HepG2 (cell line): ENCODE results near the gene NIT2. TPM values are rescaled to one million over a fixed set of nuclear protein-coding genes. Genes with fewer than 3 reads are reported as not detected.

ENCODE experiments used
- BCLAF1 ChIP-seq: fragments of 450-650 bp; IDR thresholded peaks from 2 replicates; pipeline ENCODE4 v1.6.1; 2017; ENCODE audit warnings: mild to moderate bottlenecking
- KDM4B ChIP-seq: sonication (generic); formaldehyde crosslinking; IDR thresholded peaks from 2 replicates; pipeline ENCODE4 v1.4.0; 2020; ENCODE audit warnings: missing genetic modification reagents
- KMT2B ChIP-seq: IDR thresholded peaks from 2 replicates; pipeline ENCODE4 v1.6.1; 2016; ENCODE audit warnings: missing genetic modification reagents, missing compliant biosample characterization
- MYPOP ChIP-seq: sonication (generic); formaldehyde crosslinking; IDR thresholded peaks from 2 replicates; pipeline ENCODE4 v1.8.1; 2023; ENCODE audit warnings: mild to moderate bottlenecking, moderate library complexity, missing genetic modification reagents
- NCOA1 ChIP-seq: sonication (generic); formaldehyde crosslinking; IDR thresholded peaks from 2 replicates; pipeline ENCODE4 v1.9.0; 2021; ENCODE audit warnings: missing genetic modification reagents
- NR0B2 ChIP-seq: sonication (generic); formaldehyde crosslinking; IDR thresholded peaks from 2 replicates; pipeline ENCODE4 v1.4.0; 2020; ENCODE audit warnings: mild to moderate bottlenecking, missing genetic modification reagents
- POLR2AphosphoS2 ChIP-seq: IDR thresholded peaks from 2 replicates; pipeline ENCODE4 v1.6.1; 2011; ENCODE audit warnings: low read depth, low read length, improper control_type of control experiment
- RBM39 ChIP-seq: fragments of 200-400 bp; formaldehyde crosslinking; IDR thresholded peaks from one replicate; pipeline ENCODE4 v1.6.1; 2018; ENCODE audit warnings: antibody characterized with exemption, mild to moderate bottlenecking, low read depth, low read length; ENCODE audit not compliant: poor library complexity, severe bottlenecking
- SIX1 ChIP-seq: sonication (generic); formaldehyde crosslinking; IDR thresholded peaks from 2 replicates; pipeline ENCODE4 v1.4.0; 2020; ENCODE audit warnings: missing genetic modification reagents, borderline replicate concordance
- ZHX2 ChIP-seq, 2 experiments: sonication (generic) in 1 of 2; formaldehyde crosslinking in 1 of 2; IDR thresholded peaks; 2 replicates each; pipeline versions ENCODE4 v1.6.1 to v1.9.0; 2014 to 2022; ENCODE audit warnings: antibody characterized with exemption in 1 of 2, borderline replicate concordance in 1 of 2, inconsistent platforms in 1 of 2, low read depth in 1 of 2, missing genetic modification reagents in 1 of 2
- ZNF264 ChIP-seq: sonication (generic); formaldehyde crosslinking; IDR thresholded peaks from 2 replicates; pipeline ENCODE4 v1.4.0; 2020; ENCODE audit warnings: missing genetic modification reagents
- ZNF331 ChIP-seq: sonication (generic); formaldehyde crosslinking; IDR thresholded peaks from 2 replicates; pipeline ENCODE4 v1.4.0; 2020; ENCODE audit warnings: missing genetic modification reagents
- ZNF383 ChIP-seq: sonication (generic); formaldehyde crosslinking; IDR thresholded peaks from 2 replicates; pipeline ENCODE4 v1.4.0; 2020; ENCODE audit warnings: missing genetic modification reagents, mild to moderate bottlenecking, borderline replicate concordance
- ZNF619 ChIP-seq: sonication (generic); formaldehyde crosslinking; IDR thresholded peaks from 2 replicates; pipeline ENCODE4 v1.4.0; 2020; ENCODE audit warnings: mild to moderate bottlenecking, missing genetic modification reagents
- ZNF883 ChIP-seq: sonication (generic); formaldehyde crosslinking; IDR thresholded peaks from 2 replicates; pipeline ENCODE4 v1.5.1; 2020; ENCODE audit warnings: mild to moderate bottlenecking, missing genetic modification reagents; ENCODE audit errors: not compliant biosample characterization
- ZSCAN20 ChIP-seq: sonication (generic); formaldehyde crosslinking; IDR thresholded peaks from 2 replicates; pipeline ENCODE4 v1.4.0; 2020; ENCODE audit warnings: missing genetic modification reagents, mild to moderate bottlenecking, borderline replicate concordance
- ZSCAN21 ChIP-seq: sonication (generic); formaldehyde crosslinking; IDR thresholded peaks from 2 replicates; pipeline ENCODE4 v1.8.0; 2022; ENCODE audit warnings: mild to moderate bottlenecking, missing genetic modification reagents, moderate library complexity, borderline replicate concordance
- polyA plus RNA-seq, 8 experiments: library from polyadenylated mRNA; depleted of rRNA in 3 of 8; stranded (reverse) in 7 of 8; unstranded in 1 of 8; fragments of >200 nt; fragmentation: Illumina TruSeq in 4 of 8; extraction: Trizol in 4 of 8; gene quantifications; 2 replicates each; pipeline versions ENCODE4 v1.2.1 to v1.2.3, GENCODE V29; 2011 to 2016; ENCODE audit warnings: low read depth in 4 of 8, missing spikeins in 1 of 8, mixed read lengths in 1 of 8; ENCODE audit not compliant: insufficient read depth in 1 of 8
- total RNA-seq, 5 experiments: library from RNA; depleted of rRNA; stranded (reverse); fragments of >200 nt; fragmentation: Illumina TruSeq; extraction: Trizol; gene quantifications; 2 replicates each; pipeline ENCODE4 v1.2.3, GENCODE V29; 2016; ENCODE audit warnings: low read depth in 1 of 5

Gene NIT2
- total and polyA plus RNA-seq, 2 of the 13 experiments (the other 11 are each of a cell fraction or from before 2014, with no cell fraction given): 43.4 to 49.1 TPM

GRCh38 chr3:100400780-100401673, 66.5 kb downstream of the NIT2 start, which contains the start of the genes LNP1 and TOMM70 (continued):
- peak; percentile 66; the same call in 1 of the 2 replicates for TF ChIP-seq ZSCAN21 (CRISPR knock-in tag)
- peak; percentile 80; the same call in 1 of the 2 replicates for TF ChIP-seq MYPOP (CRISPR knock-in tag)
- TF ChIP-seq ZNF331 (CRISPR knock-in tag): peak; percentile 29
- peak; percentile 48; the same call in 1 of the 2 replicates for TF ChIP-seq KDM4B
- peak; percentile 74; the same call in 1 of the 2 replicates for TF ChIP-seq ZNF264 (CRISPR knock-in tag)
- no peak for TF ChIP-seq BCLAF1
- peak; percentile 96 for TF ChIP-seq KMT2B
- TF ChIP-seq ZNF619 (CRISPR knock-in tag): 0 out of 2 replicates have a peak, but pooled peaks have one; percentile 36
- TF ChIP-seq NR0B2 (CRISPR knock-in tag): no peak
- peak; percentile 93; the same call in 1 of the 2 replicates for TF ChIP-seq ZSCAN20 (CRISPR knock-in tag)
- TF ChIP-seq ZNF383 (CRISPR knock-in tag): no peak
- no peak for TF ChIP-seq ZNF883 (CRISPR knock-in tag)
- peak; percentile 88 for TF ChIP-seq POLR2AphosphoS2
- no peak for TF ChIP-seq SIX1 (CRISPR knock-in tag)
- peak; percentile 47; the same call in 1 of the 2 replicates for TF ChIP-seq ZHX2 (IDR thresholded peaks at IDR 0.05; ENCODE audit: low read depth)
- TF ChIP-seq ZHX2 (CRISPR knock-in tag; IDR thresholded peaks at IDR 0.05; ENCODE audit: borderline replicate concordance): peak; percentile 23; the same call in 1 of the 2 replicates
- no peak for TF ChIP-seq NCOA1
- peak; percentile 68 for TF ChIP-seq RBM39
